Neural crest cell (in vitro differentiated cells): ENCODE results near the gene ACTR6. TPM values are rescaled to one million over a fixed set of nuclear protein-coding genes. Genes with fewer than 3 reads are reported as not detected.
"Not testable (repeated sequence)": the region's sequence is repeated elsewhere in the genome, so short reads cannot be mapped to it uniquely, and the experiment has no call there.

ENCODE experiments used
- DNase-seq: peaks from one replicate; pipeline ENCODE4 v3.0.0; 2021; ENCODE audit warnings: low read depth, mixed read lengths, low spot score
- H3K27ac Mint-ChIP-seq: one replicate; pipeline ENCODE4 v1.8.0; 2021; ENCODE audit warnings: mild to moderate bottlenecking, mixed read lengths; ENCODE audit not compliant: unreplicated experiment
- H3K27me3 Mint-ChIP-seq: 2 replicates; pipeline ENCODE4 v1.8.0; 2021; ENCODE audit warnings: low read depth, mild to moderate bottlenecking, mixed read lengths
- H3K36me3 Mint-ChIP-seq: 2 replicates; pipeline ENCODE4 v1.8.0; 2021; ENCODE audit warnings: low read depth, mild to moderate bottlenecking, mixed read lengths
- H3K4me1 Mint-ChIP-seq: 2 replicates; pipeline ENCODE4 v1.8.0; 2021; ENCODE audit warnings: mixed read lengths
- H3K4me3 Mint-ChIP-seq: one replicate; pipeline ENCODE4 v1.8.0; 2021; ENCODE audit warnings: mild to moderate bottlenecking, mixed read lengths
- H3K9me3 Mint-ChIP-seq: 2 replicates; pipeline ENCODE4 v1.8.0; 2021; ENCODE audit warnings: mixed read lengths
- total RNA-seq: library from RNA; stranded (reverse); gene quantifications from 2 replicates; pipeline ENCODE4 v1.2.1, GENCODE V29; 2021
- TF ChIP-seq, protein P1 (sequence below): fragments of 200-600 bp; sonication (generic); conservative IDR thresholded peaks from 2 replicates; pipeline ENCODE4 v1.5.0; 2021; ENCODE audit warnings: antibody characterized with exemption, mild to moderate bottlenecking

Gene ACTR6
- total RNA-seq, 1 donor from 2014 or later: 36.3 TPM

DNA sequence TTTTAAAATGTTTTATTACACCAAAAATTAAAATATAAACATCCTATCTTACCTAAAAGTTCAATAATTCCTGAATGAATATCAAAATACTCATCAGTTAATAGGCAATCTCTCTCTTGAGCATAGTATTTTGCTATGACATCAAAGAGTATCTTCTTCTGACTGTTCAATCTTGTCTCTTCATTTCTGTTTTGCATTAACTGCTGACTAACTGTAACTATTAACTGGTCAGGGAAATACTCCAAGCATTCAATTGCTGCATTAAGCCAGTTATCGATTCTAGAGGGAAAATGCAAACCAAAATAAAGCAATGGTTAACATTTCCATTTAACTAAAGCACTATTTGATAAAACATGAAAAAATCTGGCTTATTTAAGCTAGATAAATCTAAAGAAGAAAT, 52.8 kb downstream of the ACTR6 start:
- TF ChIP-seq, protein P1, sequence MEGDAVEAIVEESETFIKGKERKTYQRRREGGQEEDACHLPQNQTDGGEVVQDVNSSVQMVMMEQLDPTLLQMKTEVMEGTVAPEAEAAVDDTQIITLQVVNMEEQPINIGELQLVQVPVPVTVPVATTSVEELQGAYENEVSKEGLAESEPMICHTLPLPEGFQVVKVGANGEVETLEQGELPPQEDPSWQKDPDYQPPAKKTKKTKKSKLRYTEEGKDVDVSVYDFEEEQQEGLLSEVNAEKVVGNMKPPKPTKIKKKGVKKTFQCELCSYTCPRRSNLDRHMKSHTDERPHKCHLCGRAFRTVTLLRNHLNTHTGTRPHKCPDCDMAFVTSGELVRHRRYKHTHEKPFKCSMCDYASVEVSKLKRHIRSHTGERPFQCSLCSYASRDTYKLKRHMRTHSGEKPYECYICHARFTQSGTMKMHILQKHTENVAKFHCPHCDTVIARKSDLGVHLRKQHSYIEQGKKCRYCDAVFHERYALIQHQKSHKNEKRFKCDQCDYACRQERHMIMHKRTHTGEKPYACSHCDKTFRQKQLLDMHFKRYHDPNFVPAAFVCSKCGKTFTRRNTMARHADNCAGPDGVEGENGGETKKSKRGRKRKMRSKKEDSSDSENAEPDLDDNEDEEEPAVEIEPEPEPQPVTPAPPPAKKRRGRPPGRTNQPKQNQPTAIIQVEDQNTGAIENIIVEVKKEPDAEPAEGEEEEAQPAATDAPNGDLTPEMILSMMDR: no peak
- peaks cover 3% of the 10 kb centered on the region for H3K36me3 Mint-ChIP-seq
- H3K4me1 Mint-ChIP-seq: peaks cover 7% of the 10 kb centered on the region
- H3K27ac Mint-ChIP-seq: no peak overlapping the region
- H3K9me3 Mint-ChIP-seq: no peaks in the 10 kb centered on the region
- H3K4me3 Mint-ChIP-seq: no peak overlapping the region
- DNase-seq: no peak
- H3K27me3 Mint-ChIP-seq: no peaks in the 10 kb centered on the region

DNA sequence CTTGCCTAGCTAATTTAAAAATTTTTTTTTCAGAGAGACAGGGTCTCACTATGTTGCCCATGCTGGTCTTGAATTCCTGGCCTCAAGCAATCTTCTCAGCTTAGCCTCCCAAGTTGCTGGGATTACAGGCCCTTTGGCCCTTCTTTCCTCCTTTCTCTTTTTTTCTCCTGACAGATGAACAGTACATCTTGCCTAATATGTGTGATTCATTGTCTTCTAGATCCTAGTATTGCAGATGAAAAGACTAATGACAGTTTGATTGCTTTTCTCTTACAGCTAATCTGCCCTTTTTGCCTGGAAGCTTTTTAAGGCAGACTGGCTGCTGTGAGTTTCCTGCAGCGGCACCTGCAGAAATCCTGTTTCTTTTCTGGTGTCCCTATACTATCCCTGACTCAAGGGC, 54.3 kb downstream of the ACTR6 start:
- Mint-ChIP-seq H3K4me1 (peaks cover 7% of the 10 kb centered on the region), H3K9me3 (no peaks in the 10 kb centered on the region), H3K27ac (peak overlapping the region; percentile 36), H3K27me3 (no peaks in the 10 kb centered on the region), H3K4me3 (no peak overlapping the region), H3K36me3 (peaks cover 3% of the 10 kb centered on the region)
- TF ChIP-seq, protein P1: no peak
- no peak for DNase-seq

DNA sequence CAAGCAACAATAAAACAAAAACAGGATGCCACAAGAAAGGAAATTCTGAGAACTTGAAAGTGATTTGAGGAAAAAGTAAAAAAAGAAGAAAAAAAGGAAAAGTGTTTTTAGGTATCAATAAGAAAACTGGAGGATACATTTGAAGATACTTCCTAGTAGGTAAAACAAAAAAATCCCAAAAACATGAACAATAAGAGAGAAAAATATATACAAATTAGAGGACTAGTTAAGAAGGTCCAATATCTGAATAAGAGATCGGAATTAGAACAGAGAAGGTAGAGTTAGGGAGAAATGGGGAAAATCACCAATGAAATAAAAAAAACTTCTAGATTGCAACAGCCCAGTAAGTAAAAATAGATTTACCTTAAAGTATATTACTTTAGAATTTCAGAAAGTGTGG, 57.5 kb downstream of the ACTR6 start:
- Mint-ChIP-seq H3K36me3 (peaks cover 3% of the 10 kb centered on the region), H3K4me1 (peaks cover 7% of the 10 kb centered on the region), H3K27ac (no peak overlapping the region), H3K4me3 (no peak overlapping the region), H3K9me3 (no peaks in the 10 kb centered on the region), H3K27me3 (no peaks in the 10 kb centered on the region)
- no peak for DNase-seq
- TF ChIP-seq, protein P1: no peak

DNA sequence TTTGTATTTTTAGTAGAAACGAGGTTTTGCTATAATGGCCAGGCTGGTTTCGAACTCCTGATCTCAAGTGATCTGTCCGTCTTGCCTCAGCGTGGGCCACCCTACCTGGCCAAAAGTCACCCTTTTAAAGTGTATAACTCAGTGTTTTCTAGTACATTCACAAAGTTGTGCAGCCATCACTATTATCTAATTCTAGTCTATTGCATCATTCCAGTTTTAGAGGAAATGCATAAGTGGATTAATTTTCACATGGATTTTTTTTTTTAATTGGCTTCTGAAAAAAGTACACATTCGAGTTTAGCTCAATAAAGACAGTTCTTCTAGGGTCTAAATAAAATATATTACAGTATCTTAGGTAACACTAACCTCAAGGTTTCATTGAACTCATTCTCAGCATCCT, 62.5 kb downstream of the ACTR6 start:
- no peaks in the 10 kb centered on the region for H3K36me3 Mint-ChIP-seq
- no peaks in the 10 kb centered on the region for H3K27me3 Mint-ChIP-seq
- no peaks in the 10 kb centered on the region for H3K9me3 Mint-ChIP-seq
- TF ChIP-seq, protein P1: no peak
- H3K4me3 Mint-ChIP-seq: no peak overlapping the region
- no peak for DNase-seq
- peaks cover 15% of the 10 kb centered on the region for H3K4me1 Mint-ChIP-seq
- H3K27ac Mint-ChIP-seq: no peak overlapping the region

DNA sequence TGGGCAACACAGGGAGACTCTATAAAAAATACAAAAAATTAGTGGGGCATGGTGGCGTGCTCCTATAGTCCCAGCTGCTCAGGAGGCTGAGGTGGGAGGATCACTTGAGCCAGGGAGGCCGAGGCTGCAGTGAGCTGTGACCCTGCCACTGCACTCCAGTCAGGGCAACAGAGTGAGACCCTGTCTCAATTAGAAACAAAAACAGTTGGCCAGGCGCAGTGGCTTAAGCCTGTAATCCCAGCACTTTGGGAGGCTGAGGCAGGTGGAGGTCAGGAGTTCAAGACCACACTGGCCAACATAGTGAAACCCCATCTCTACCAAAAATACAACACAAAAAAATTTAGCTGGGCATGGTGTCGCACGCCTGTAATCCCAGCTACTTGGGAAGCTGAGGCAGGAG, 64.5 kb downstream of the ACTR6 start:
- H3K27me3 Mint-ChIP-seq, DNase-seq, H3K9me3 Mint-ChIP-seq, H3K36me3 Mint-ChIP-seq, H3K27ac Mint-ChIP-seq: not testable (repeated sequence)
- Mint-ChIP-seq H3K4me3 (peak overlapping the region; percentile 74), H3K4me1 (peaks cover 30% of the 10 kb centered on the region)

DNA sequence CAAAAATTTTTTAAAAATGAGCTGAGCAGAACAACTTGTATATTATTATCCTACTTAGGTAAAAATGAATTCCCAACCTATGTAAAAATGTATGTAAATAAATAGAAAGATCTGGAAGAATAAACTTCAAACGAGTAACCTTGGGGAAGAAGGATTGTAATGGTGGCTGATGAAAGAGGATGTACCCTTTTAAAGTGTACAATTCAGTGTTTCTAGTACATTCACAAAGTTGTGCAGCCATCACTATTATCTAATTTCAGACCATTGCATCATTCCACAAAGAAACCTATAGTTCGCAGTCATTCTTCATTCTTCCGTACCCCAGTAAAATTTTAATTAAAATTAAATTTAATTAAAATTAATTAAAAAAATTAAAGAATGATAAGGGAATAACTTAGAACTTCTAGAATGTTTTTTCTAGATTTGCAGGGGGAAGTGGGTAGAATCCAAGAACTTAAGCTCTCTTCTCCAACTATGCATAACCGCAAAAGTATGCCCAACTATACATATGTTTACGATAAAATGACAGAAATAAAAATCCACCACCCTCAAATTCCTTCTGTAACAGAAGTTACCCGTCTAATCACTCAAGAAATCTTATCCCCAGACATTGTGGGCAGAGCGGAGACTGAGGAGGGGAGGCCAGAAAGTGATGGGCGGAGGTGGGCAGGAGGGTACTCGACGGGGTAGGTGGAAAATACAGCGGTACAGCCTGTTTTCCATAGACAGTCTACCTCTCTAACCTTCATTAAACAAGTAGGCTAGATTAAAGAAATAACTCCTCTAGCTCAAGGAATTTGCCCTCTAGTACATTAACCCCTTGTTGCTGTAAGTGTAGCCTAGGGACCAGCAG, 65.3 kb downstream of the ACTR6 start:
- H3K27ac Mint-ChIP-seq: peak overlapping the region; percentile 99
- TF ChIP-seq, protein P1: no peak
- peak overlapping the region; percentile 99 for H3K4me3 Mint-ChIP-seq
- no peaks in the 10 kb centered on the region for H3K27me3 Mint-ChIP-seq
- DNase-seq: no peak
- no peaks in the 10 kb centered on the region for H3K36me3 Mint-ChIP-seq
- no peaks in the 10 kb centered on the region for H3K9me3 Mint-ChIP-seq
- peaks cover 34% of the 10 kb centered on the region for H3K4me1 Mint-ChIP-seq
